GM12878 (cell line): Measurements from ENCODE around the gene LTBP2. TPM values are rescaled to one million over a fixed set of nuclear protein-coding genes. Genes with fewer than 3 reads are reported as not detected.

Source experiments
- ATAC-seq: fragments of 200-7000 bp; cut with Tn5 transposase; 3 replicates; pipeline ENCODE4 v1.9.1; 2020; ENCODE audit warnings: mild to moderate bottlenecking, moderate library complexity
- BruUV-seq: library from RNA; stranded (reverse); fragments of 400-500 nt; replicated peaks from 2 replicates; lab custom pipeline; 2021; lab: Mats Ljungman, UMichigan
- CTCF ChIA-PET: fragments of 300-600 bp; sonication (Branson Sonifier 250); formaldehyde crosslinking; extraction: SDS; loops from one replicate; lab custom pipeline; 2021; ENCODE audit warnings: inconsistent platforms; lab: Yijun Ruan, JAX
- POLR2A ChIA-PET: fragments of 350-600 bp; formaldehyde crosslinking; extraction: SDS; loops from one replicate; lab custom pipeline; 2021; ENCODE audit warnings: inconsistent platforms; lab: Charles Lee
- RAD21 ChIA-PET: fragments of 300-600 bp; sonication (Branson Sonifier 250); formaldehyde crosslinking; loops from one replicate; lab custom pipeline; 2023; ENCODE audit warnings: antibody characterized with exemption; ENCODE audit not compliant: unreplicated experiment; lab: Charles Lee
- SMC1A ChIA-PET: fragments of 300-600 bp; sonication (Branson Sonifier 250); formaldehyde crosslinking; loops from one replicate; lab custom pipeline; 2023; ENCODE audit not compliant: unreplicated experiment, uncharacterized antibody; lab: Charles Lee
- DNase-seq: peaks from one replicate; pipeline ENCODE4 v3.0.0-alpha.2; 2011; ENCODE audit warnings: low read depth, low spot score
- FAIRE-seq: peaks from 3 replicates; lab custom pipeline; 2011; peaks lifted over from hg19 to GRCh38; lab: Jason Lieb, UNC
- H2AFZ ChIP-seq: 2 replicates; pipeline ENCODE4 v1.6.0; 2011; ENCODE audit warnings: low read depth, low read length, control low read depth; ENCODE audit not compliant: control insufficient read depth
- H3K27ac ChIP-seq: 2 replicates; pipeline ENCODE4 v1.5.1; 2011; ENCODE audit warnings: control low read depth; ENCODE audit not compliant: control insufficient read depth, insufficient read depth
- H3K27me3 ChIP-seq, 2 experiments: replicated peaks in 1 of 2; 2 replicates each; pipeline versions ENCODE4 v1.6.0 to v1.6.1; 2011; ENCODE audit warnings: low read length in 1 of 2; ENCODE audit not compliant: control insufficient read depth in 2 of 2, insufficient read depth in 2 of 2
- H3K36me3 ChIP-seq, 2 experiments: 2 replicates each; pipeline ENCODE4 v1.5.1; 2011; ENCODE audit warnings: low read length in 1 of 2; ENCODE audit not compliant: control insufficient read depth in 2 of 2, insufficient read depth in 2 of 2
- H3K4me1 ChIP-seq: 2 replicates; pipeline ENCODE4 v1.6.1; 2011; ENCODE audit warnings: mild to moderate bottlenecking, low read length, moderate library complexity, mixed read lengths; ENCODE audit not compliant: control insufficient read depth, insufficient read depth
- H3K4me2 ChIP-seq: 2 replicates; pipeline ENCODE4 v1.6.0; 2011; ENCODE audit warnings: control low read depth; ENCODE audit not compliant: control insufficient read depth, insufficient read depth
- H3K4me3 ChIP-seq: fragments of 200-600 bp; sonication (generic); 2 replicates; pipeline ENCODE4 v1.5.1; 2016
- H3K79me2 ChIP-seq: 2 replicates; pipeline ENCODE4 v1.6.0; 2011; ENCODE audit warnings: low read length; ENCODE audit not compliant: control insufficient read depth, insufficient read depth
- H3K9ac ChIP-seq: 2 replicates; pipeline ENCODE4 v1.8.0; 2011; ENCODE audit warnings: low read length, control low read depth, mixed read lengths; ENCODE audit not compliant: control insufficient read depth, insufficient read depth
- H3K9me3 ChIP-seq: replicated peaks from 3 replicates; pipeline ENCODE4 v1.5.1; 2011; ENCODE audit warnings: mild to moderate bottlenecking, low read length; ENCODE audit not compliant: control insufficient read depth, insufficient read depth
- H4K20me1 ChIP-seq: 2 replicates; pipeline ENCODE4 v1.6.0; 2011; ENCODE audit not compliant: control insufficient read depth, insufficient read depth
- CBX5 ChIP-seq: sonication (generic); IDR thresholded peaks from 2 replicates; pipeline ENCODE4 v1.6.1; 2016; ENCODE audit warnings: low read depth, moderate library complexity, mild to moderate bottlenecking, inconsistent platforms
- EZH2 ChIP-seq: IDR thresholded peaks from 2 replicates; pipeline ENCODE4 v1.6.1; 2012; ENCODE audit warnings: low read depth, mild to moderate bottlenecking, control low read depth, inconsistent platforms, low read length, borderline replicate concordance; ENCODE audit not compliant: control insufficient read depth
- KAT2A ChIP-seq: conservative IDR thresholded peaks from 2 replicates; pipeline ENCODE4 v1.6.1; 2011; ENCODE audit warnings: low read depth, low read length; ENCODE audit not compliant: control insufficient read depth
- MXI1 ChIP-seq: fragments of 150-350 bp; IDR thresholded peaks from 2 replicates; pipeline ENCODE4 v1.6.1; 2011; ENCODE audit warnings: low read depth, mild to moderate bottlenecking, inconsistent platforms, low read length, improper control_type of control experiment
- NFIC ChIP-seq: IDR thresholded peaks from 2 replicates; pipeline ENCODE4 v1.6.1; 2012; ENCODE audit warnings: low read depth, mild to moderate bottlenecking, inconsistent platforms, low read length, moderate library complexity
- NFYA ChIP-seq: IDR thresholded peaks from 2 replicates; pipeline ENCODE4 v1.6.1; 2011; ENCODE audit warnings: low read depth, mild to moderate bottlenecking, low read length, improper control_type of control experiment, borderline replicate concordance
- RAD21 ChIP-seq: IDR thresholded peaks from 2 replicates; pipeline ENCODE4 v1.6.1; 2011; ENCODE audit warnings: mild to moderate bottlenecking, low read depth, low read length, moderate library complexity; ENCODE audit not compliant: insufficient read depth
- RUNX3 ChIP-seq: IDR thresholded peaks from 2 replicates; pipeline ENCODE4 v1.6.1; 2012; ENCODE audit warnings: low read length, inconsistent platforms
- SMAD5 ChIP-seq: IDR thresholded peaks from 2 replicates; pipeline ENCODE4 v1.6.1; 2016; ENCODE audit warnings: antibody characterized with exemption, low read depth
- SMARCA5 ChIP-seq: fragments of 450-650 bp; IDR thresholded peaks from 2 replicates; pipeline ENCODE4 v1.6.1; 2017; ENCODE audit warnings: mild to moderate bottlenecking
- SPI1 ChIP-seq: IDR thresholded peaks from 2 replicates; pipeline ENCODE4 v1.6.1; 2011; ENCODE audit warnings: low read depth, mild to moderate bottlenecking, low read length, moderate library complexity, borderline replicate concordance; ENCODE audit not compliant: insufficient read depth
- SREBF2 ChIP-seq: IDR thresholded peaks from 2 replicates; pipeline ENCODE4 v1.6.1; 2012; ENCODE audit warnings: mild to moderate bottlenecking, low read length
- STAT3 ChIP-seq: IDR thresholded peaks from 2 replicates; pipeline ENCODE4 v1.6.1; 2011; ENCODE audit warnings: low read depth, low read length, improper control_type of control experiment
- WRNIP1 ChIP-seq: IDR thresholded peaks from 2 replicates; pipeline ENCODE4 v1.6.1; 2011; ENCODE audit warnings: low read depth, low read length, improper control_type of control experiment, borderline replicate concordance
- ZBED1 ChIP-seq: IDR thresholded peaks from 2 replicates; pipeline ENCODE4 v1.6.1; 2016; ENCODE audit warnings: borderline replicate concordance
- ZNF274 ChIP-seq: IDR thresholded peaks from one replicate; pipeline ENCODE4 v1.8.0; 2011; ENCODE audit not compliant: insufficient read length, insufficient read depth
- WGBS: methylation state at CpG from one replicate; pipeline ENCODE4 v1.1.6; 2016; ENCODE audit warnings: low lambda C conversion rate; ENCODE audit not compliant: insufficient replicate concordance, insufficient coverage; ENCODE audit errors: missing lambda C conversion rate; 5-methylcytosine and 5-hydroxymethylcytosine counted together
- in situ Hi-C: fragments of 300-500 bp; cut with MboI; formaldehyde crosslinking; loops from 9 replicates; pipeline ENCODE4 v1.14.3; 2018; ENCODE audit warnings: mixed read lengths
- intact Hi-C: fragments of 100-400 bp; cut with micrococcal nuclease; formaldehyde crosslinking; loops from one replicate; pipeline ENCODE4 v1.14.2; 2022; ENCODE audit not compliant: unreplicated experiment
- polyA plus RNA-seq, 11 experiments: library from polyadenylated mRNA; depleted of rRNA in 4 of 11; unstranded in 6 of 11; stranded (reverse) in 5 of 11; fragments of >200 nt; fragmentation: Nextera tagmentation in 4 of 11; fragmentation: Illumina TruSeq in 1 of 11; extraction: Ambion mirVana in 4 of 11; extraction: Trizol in 1 of 11; gene quantifications; 1 replicate in 1 of 11; 2 replicates in 10 of 11; pipeline versions ENCODE4 v1.2.1 to v1.2.3, GENCODE V29; 2011 to 2016; ENCODE audit warnings: inconsistent platforms in 2 of 11, missing spikeins in 2 of 11, low read depth in 1 of 11
- total RNA-seq, 4 experiments: library from RNA; depleted of rRNA in 3 of 4; stranded (reverse); fragments of >200 nt in 3 of 4; fragmentation: Illumina TruSeq in 1 of 4; extraction: Trizol in 1 of 4; gene quantifications; 2 replicates each; pipeline versions ENCODE4 v1.2.1 to v1.2.3, GENCODE V29; 2013 to 2021

LTBP2 gene
- total and polyA plus RNA-seq, 10 of the 15 experiments (the other 5 are each of a cell fraction or from before 2014, with no cell fraction given): 0.03 to 0.23 (median 0.06) TPM; not detected in 1

DNA sequence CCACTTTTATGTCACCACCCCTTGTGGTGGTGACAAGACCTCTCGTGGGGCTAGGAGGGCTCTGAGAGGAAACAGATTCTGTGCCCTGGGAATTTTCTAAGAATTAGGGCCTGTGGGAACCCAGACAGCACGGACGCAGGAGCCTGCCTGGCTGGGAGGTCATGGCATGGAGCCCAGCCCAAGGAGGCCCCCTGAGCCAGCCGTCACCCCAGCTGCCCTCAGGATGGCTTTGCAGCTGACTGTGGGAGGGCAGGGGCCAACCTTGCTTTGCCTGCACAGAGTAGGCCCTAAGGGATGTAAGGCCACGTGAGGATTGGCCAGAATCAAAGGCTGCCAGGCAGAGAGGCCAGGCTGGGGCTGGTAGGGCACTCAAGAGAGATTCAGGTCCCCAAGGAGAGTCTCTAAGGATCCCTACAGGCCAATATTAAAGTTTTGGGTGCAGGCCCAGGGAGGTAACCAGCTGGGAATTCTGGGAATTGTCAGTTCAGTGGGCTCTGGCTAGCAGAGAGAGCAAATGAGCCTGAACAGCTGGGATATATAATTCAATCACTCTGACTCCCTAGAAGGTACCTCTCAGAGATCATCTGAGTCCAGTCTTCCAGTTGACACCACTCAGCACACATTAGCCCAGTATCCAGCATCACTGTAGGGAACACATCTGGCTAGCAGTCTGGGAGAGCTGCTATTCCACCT is 6.4 kb downstream of the LTBP2 start:
- CTCF ChIA-PET: interaction anchor here (0.6 to 1.5 kb wide), 3 partner anchors 19 to 1641 kb away, joined by 3 read pairs; no protein-coding TSS in a partner anchor
- intact Hi-C loops (loop anchor here (5.0 kb wide), 1 partner anchor 243 kb away; no protein-coding TSS in a partner anchor), in situ Hi-C loops (no loop called here)
- Histone ChIP-seq H3K36me3 (no peaks in the 10 kb centered on the region), H3K4me1 (no peaks in the 10 kb centered on the region), H3K79me2 (no peaks in the 10 kb centered on the region), H3K27ac (no peak overlapping the region), H4K20me1 (no peaks in the 10 kb centered on the region), H3K4me3 (no peak overlapping the region), H3K9ac (no peak overlapping the region), H3K4me2 (no peak overlapping the region), H3K9me3 (no peaks in the 10 kb centered on the region), H3K27me3 (no peaks in the 10 kb centered on the region; a peak in 2 of 4 replicates), H2AFZ (no peak overlapping the region)
- TF ChIP-seq SMARCA5: no peak
- no peak for TF ChIP-seq SREBF2
- TF ChIP-seq SMAD5: no peak
- ATAC-seq: no peak
- no peak for FAIRE-seq
- RAD21 ChIA-PET: no interaction called here
- DNase-seq: no peak
- POLR2A ChIA-PET: no interaction called here
- no TSS peak for BruUV-seq
- WGBS: 15% methylated on average over 5 of the region's 5 CpGs
- SMC1A ChIA-PET: no interaction called here

GRCh38 chr14:74604911-74605310 is 7.1 kb downstream of the LTBP2 start:
- no peak overlapping the region for H3K4me2 ChIP-seq
- RAD21 ChIA-PET: interaction anchor here (1.5 kb wide), 1 partner anchor 7 kb away, joined by 3 read pairs; the partner anchor contains the start of gene LTBP2
- BruUV-seq: no TSS peak
- in situ Hi-C loops: no loop called here
- no peak for TF ChIP-seq MXI1
- no peak for TF ChIP-seq WRNIP1
- no peak for TF ChIP-seq KAT2A
- TF ChIP-seq ZBED1: no peak
- no peak for TF ChIP-seq SPI1
- TF ChIP-seq SMARCA5: no peak
- TF ChIP-seq NFYA: no peak
- no peak for TF ChIP-seq ZNF274
- TF ChIP-seq SREBF2: no peak
- TF ChIP-seq RUNX3: no peak
- no peak for TF ChIP-seq RAD21
- no peak for TF ChIP-seq EZH2
- no peak for TF ChIP-seq NFIC
- TF ChIP-seq STAT3: no peak
- no peak for TF ChIP-seq CBX5
- TF ChIP-seq, all 136 proteins: peak for 0
- CTCF ChIA-PET: interaction anchor here (0.6 to 1.5 kb wide), 3 partner anchors 112 to 1641 kb away, joined by 3 read pairs; partner anchors contain the start of genes ISCA2 and NPC2
- Histone ChIP-seq H3K9ac (no peak overlapping the region), H2AFZ (no peak overlapping the region), H4K20me1 (no peaks in the 10 kb centered on the region), H3K4me3 (no peak overlapping the region), H3K79me2 (no peaks in the 10 kb centered on the region), H3K9me3 (no peaks in the 10 kb centered on the region), H3K27ac (no peak overlapping the region), H3K27me3 (no peaks in the 10 kb centered on the region; a peak in 1 of 4 replicates), H3K36me3 (no peaks in the 10 kb centered on the region), H3K4me1 (no peaks in the 10 kb centered on the region)
- FAIRE-seq (no peak), DNase-seq (no peak), ATAC-seq (no peak)
- 37% methylated on average over 8 of the region's 8 CpGs for WGBS
- intact Hi-C loops: loop anchor here (5.0 kb wide), 1 partner anchor 243 kb away; no protein-coding TSS in a partner anchor
- SMC1A ChIA-PET: no interaction called here
- POLR2A ChIA-PET: no interaction called here
